HEK293 (cell line): ENCODE measurements around the gene NAV2.

ENCODE experiments used
- CTCF ChIA-PET: fragments of 350-600 bp; formaldehyde crosslinking; extraction: SDS; loops from one replicate; lab custom pipeline; 2021; ENCODE audit warnings: antibody characterized with exemption; lab: Yijun Ruan, JAX
- POLR2A ChIA-PET: fragments of 300-600 bp; formaldehyde crosslinking; extraction: SDS; loops from one replicate; lab custom pipeline; 2020; ENCODE audit warnings: antibody characterized with exemption, inconsistent platforms; lab: Yijun Ruan, JAX
- H3K27ac ChIP-seq: fragments of 200-500 bp; sonication (Bioruptor generic); 2 replicates; pipeline ENCODE4 v1.5.1; 2014; ENCODE audit warnings: low read depth, low read length, control low read depth, inconsistent platforms; ENCODE audit errors: extremely low read depth
- H3K36me3 ChIP-seq, 2 experiments: fragments of 200-500 bp in 1 of 2; sonication (Bioruptor generic) in 1 of 2; 1 replicate in 1 of 2; 2 replicates in 1 of 2; pipeline ENCODE4 v1.5.1; 2014 to 2017; ENCODE audit warnings: inconsistent platforms in 2 of 2, low read length in 2 of 2; ENCODE audit not compliant: control insufficient read depth in 2 of 2, insufficient read depth in 1 of 2
- H3K4me1 ChIP-seq: fragments of 200-500 bp; sonication (Bioruptor generic); 2 replicates; pipeline ENCODE4 v1.5.1; 2014; ENCODE audit warnings: mild to moderate bottlenecking, low read length, inconsistent platforms; ENCODE audit not compliant: control insufficient read depth, insufficient read depth
- H3K4me3 ChIP-seq: 2 replicates; pipeline ENCODE4 v1.5.1; 2011; ENCODE audit warnings: low read depth, mild to moderate bottlenecking, control low read depth, low read length, moderate library complexity
- H3K9me3 ChIP-seq: fragments of 200-500 bp; sonication (Bioruptor generic); 2 replicates; pipeline ENCODE4 v1.5.1; 2014; ENCODE audit warnings: low read depth, low read length, inconsistent platforms; ENCODE audit not compliant: control insufficient read depth, insufficient read depth
- GLIS2 ChIP-seq: fragments of 450-650 bp; formaldehyde crosslinking; IDR thresholded peaks from 2 replicates; pipeline ENCODE4 v1.5.1; 2016; ENCODE audit warnings: missing biosample characterization, missing genetic modification characterization
- HOXC10 ChIP-seq: sonication (generic); formaldehyde crosslinking; IDR thresholded peaks from 2 replicates; pipeline ENCODE4 v1.8.1; 2023; ENCODE audit warnings: mild to moderate bottlenecking, missing genetic modification reagents
- IKZF3 ChIP-seq: fragments of 450-650 bp; IDR thresholded peaks from 2 replicates; pipeline ENCODE4 v1.5.0; 2018; ENCODE audit warnings: missing biosample characterization, mild to moderate bottlenecking, missing genetic modification characterization, moderate library complexity
- KLF9 ChIP-seq: fragments of 450-650 bp; formaldehyde crosslinking; IDR thresholded peaks from 2 replicates; pipeline ENCODE4 v1.5.1; 2016; ENCODE audit warnings: missing biosample characterization, missing genetic modification characterization, low read depth
- RBAK ChIP-seq: fragments of 450-650 bp; formaldehyde crosslinking; IDR thresholded peaks from 2 replicates; pipeline ENCODE4 v1.5.1; 2016; ENCODE audit warnings: missing biosample characterization, missing genetic modification characterization
- SCRT1 ChIP-seq: fragments of 450-650 bp; formaldehyde crosslinking; IDR thresholded peaks from 2 replicates; pipeline ENCODE4 v1.5.1; 2016; ENCODE audit warnings: missing biosample characterization, missing genetic modification characterization, borderline replicate concordance
- SCRT2 ChIP-seq: fragments of 450-650 bp; formaldehyde crosslinking; IDR thresholded peaks from 2 replicates; pipeline ENCODE4 v1.5.1; 2016; ENCODE audit warnings: missing biosample characterization, missing genetic modification characterization
- ZBTB7A ChIP-seq: fragments of 450-650 bp; formaldehyde crosslinking; IDR thresholded peaks from 2 replicates; pipeline ENCODE4 v1.5.1; 2016; ENCODE audit warnings: low read depth, missing biosample characterization, missing genetic modification characterization
- ZFHX2 ChIP-seq: fragments of 450-650 bp; formaldehyde crosslinking; conservative IDR thresholded peaks from 2 replicates; pipeline ENCODE4 v1.5.1; 2016; ENCODE audit warnings: missing biosample characterization, missing genetic modification characterization
- ZNF169 ChIP-seq: fragments of 450-650 bp; formaldehyde crosslinking; IDR thresholded peaks from 2 replicates; pipeline ENCODE4 v1.5.1; 2016; ENCODE audit warnings: missing biosample characterization, missing genetic modification characterization
- ZNF2 ChIP-seq: fragments of 450-650 bp; formaldehyde crosslinking; IDR thresholded peaks from 2 replicates; pipeline ENCODE4 v1.5.1; 2016; ENCODE audit warnings: missing biosample characterization, missing genetic modification characterization
- ZNF202 ChIP-seq: fragments of 450-650 bp; formaldehyde crosslinking; IDR thresholded peaks from 2 replicates; pipeline ENCODE4 v1.5.1; 2016; ENCODE audit warnings: missing biosample characterization, missing genetic modification characterization, borderline replicate concordance
- ZNF623 ChIP-seq: fragments of 450-650 bp; formaldehyde crosslinking; IDR thresholded peaks from 2 replicates; pipeline ENCODE4 v1.5.1; 2016; ENCODE audit warnings: missing biosample characterization, missing genetic modification characterization
- ZNF792 ChIP-seq: fragments of 450-650 bp; formaldehyde crosslinking; IDR thresholded peaks from 2 replicates; pipeline ENCODE4 v1.5.1; 2016; ENCODE audit warnings: missing biosample characterization, missing genetic modification characterization
- TF ChIP-seq, protein P1 (sequence below): fragments of 450-650 bp; formaldehyde crosslinking; IDR thresholded peaks from 2 replicates; pipeline ENCODE4 v1.5.1; 2016; ENCODE audit warnings: missing biosample characterization, missing genetic modification characterization
- TF ChIP-seq, protein P2 (sequence below): fragments of 450-650 bp; formaldehyde crosslinking; IDR thresholded peaks from 2 replicates; pipeline ENCODE4 v1.5.1; 2017; ENCODE audit warnings: missing biosample characterization, missing genetic modification characterization
- TF ChIP-seq, protein P3 (sequence below): fragments of 450-650 bp; formaldehyde crosslinking; IDR thresholded peaks from 2 replicates; pipeline ENCODE4 v1.5.1; 2016; ENCODE audit warnings: missing biosample characterization, missing genetic modification characterization

Gene NAV2

DNA sequence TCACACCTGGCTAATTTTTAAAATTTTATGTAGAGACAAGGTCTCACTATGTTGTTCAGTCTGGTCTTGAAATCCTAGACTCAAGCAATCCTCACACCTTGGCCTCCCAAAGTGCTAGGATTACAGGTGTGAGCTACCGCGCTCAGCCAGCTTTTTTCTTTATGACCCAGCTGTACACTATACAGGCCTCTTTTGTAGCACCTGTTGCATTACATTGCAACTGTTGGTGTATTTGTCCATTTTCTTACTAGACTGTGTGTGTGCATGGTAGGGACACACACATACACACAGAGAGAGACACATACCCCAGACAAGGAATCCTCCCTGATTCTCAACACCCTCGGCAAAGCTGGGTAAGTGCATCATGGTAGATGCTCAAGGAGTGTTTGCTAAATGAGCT, 61.7 kb downstream of the NAV2 start:
- Histone ChIP-seq H3K36me3 (no peaks in the 10 kb centered on the region), H3K4me1 (peaks cover 7% of the 10 kb centered on the region; the same call in 1 of the 2 replicates), H3K27ac (no peak overlapping the region), H3K4me3 (no peak overlapping the region), H3K9me3 (no peaks in the 10 kb centered on the region)
- ChIA-PET CTCF (interaction anchor here (0.7 to 0.9 kb wide), 3 partner anchors 13 to 703 kb away, joined by 3 to 5 read pairs (median 3); no protein-coding TSS in a partner anchor), POLR2A (interaction anchor here (1.0 kb wide), 1 partner anchor 62 kb away, joined by 3 read pairs; no protein-coding TSS in a partner anchor)
- TF ChIP-seq SCRT2 (tag by site-specific recombination) = peak; percentile 82
- 0 out of 2 replicates have a peak, but pooled peaks have one; percentile 67 for TF ChIP-seq SCRT1
- no peak for TF ChIP-seq ZNF2 (tag by site-specific recombination)
- TF ChIP-seq ZNF169 (tag by site-specific recombination) = no peak

DNA sequence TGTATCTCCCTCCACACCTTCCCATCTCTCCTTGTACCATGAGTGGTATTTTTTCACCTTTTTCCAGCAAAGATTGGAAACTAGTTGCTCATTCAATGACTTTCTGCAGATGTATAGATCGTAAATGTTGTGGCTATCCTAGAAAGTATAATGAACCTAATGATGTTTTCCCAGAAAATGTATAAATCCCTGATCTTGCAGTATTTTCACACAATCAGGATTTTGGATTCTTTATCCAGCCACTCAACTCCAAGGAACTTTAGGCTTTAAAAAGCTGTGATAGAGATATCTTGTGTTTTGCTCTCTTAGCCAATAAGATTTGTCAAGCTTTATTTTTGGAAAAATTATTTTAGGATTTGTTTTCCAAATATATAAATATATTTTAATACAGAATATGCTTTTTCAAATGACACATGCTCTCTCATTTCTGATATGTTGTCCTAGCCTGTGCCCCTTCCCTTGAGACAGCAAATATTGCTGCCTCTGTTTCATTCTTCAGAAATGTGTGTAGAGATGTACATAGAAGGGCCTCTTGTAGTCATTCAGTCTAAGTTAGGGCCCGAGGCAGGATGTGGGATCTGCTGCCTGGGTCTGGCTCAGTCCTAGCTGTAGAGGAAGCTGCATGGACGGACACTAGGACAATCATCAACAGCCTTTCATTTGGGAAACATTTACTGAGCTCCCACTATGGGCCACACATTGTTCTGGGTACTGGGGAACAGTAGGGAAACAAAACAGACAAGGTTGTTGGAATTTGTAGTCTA, 62.4 kb downstream of the NAV2 start:
- POLR2A ChIA-PET = no interaction called here
- CTCF ChIA-PET = interaction anchor here (0.9 to 1.3 kb wide), 4 partner anchors 14 to 704 kb away, joined by 3 to 7 read pairs (median 3); no protein-coding TSS in a partner anchor
- TF ChIP-seq GLIS2 (tag by site-specific recombination) (no peak), KLF9 (no peak), RBAK (tag by site-specific recombination) (no peak), ZBTB7A (tag by site-specific recombination) (no peak), IKZF3 (tag by site-specific recombination) (no peak), ZFHX2 (tag by site-specific recombination) (no peak), ZNF792 (tag by site-specific recombination) (no peak), HOXC10 (CRISPR knock-in tag) (no peak)
- TF ChIP-seq, protein P1, sequence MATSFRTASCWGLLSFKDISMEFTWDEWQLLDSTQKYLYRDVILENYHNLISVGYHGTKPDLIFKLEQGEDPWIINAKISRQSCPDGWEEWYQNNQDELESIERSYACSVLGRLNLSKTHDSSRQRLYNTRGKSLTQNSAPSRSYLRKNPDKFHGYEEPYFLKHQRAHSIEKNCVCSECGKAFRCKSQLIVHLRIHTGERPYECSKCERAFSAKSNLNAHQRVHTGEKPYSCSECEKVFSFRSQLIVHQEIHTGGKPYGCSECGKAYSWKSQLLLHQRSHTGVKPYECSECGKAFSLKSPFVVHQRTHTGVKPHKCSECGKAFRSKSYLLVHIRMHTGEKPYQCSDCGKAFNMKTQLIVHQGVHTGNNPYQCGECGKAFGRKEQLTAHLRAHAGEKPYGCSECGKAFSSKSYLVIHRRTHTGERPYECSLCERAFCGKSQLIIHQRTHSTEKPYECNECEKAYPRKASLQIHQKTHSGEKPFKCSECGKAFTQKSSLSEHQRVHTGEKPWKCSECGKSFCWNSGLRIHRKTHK = no peak
- TF ChIP-seq, protein P2, sequence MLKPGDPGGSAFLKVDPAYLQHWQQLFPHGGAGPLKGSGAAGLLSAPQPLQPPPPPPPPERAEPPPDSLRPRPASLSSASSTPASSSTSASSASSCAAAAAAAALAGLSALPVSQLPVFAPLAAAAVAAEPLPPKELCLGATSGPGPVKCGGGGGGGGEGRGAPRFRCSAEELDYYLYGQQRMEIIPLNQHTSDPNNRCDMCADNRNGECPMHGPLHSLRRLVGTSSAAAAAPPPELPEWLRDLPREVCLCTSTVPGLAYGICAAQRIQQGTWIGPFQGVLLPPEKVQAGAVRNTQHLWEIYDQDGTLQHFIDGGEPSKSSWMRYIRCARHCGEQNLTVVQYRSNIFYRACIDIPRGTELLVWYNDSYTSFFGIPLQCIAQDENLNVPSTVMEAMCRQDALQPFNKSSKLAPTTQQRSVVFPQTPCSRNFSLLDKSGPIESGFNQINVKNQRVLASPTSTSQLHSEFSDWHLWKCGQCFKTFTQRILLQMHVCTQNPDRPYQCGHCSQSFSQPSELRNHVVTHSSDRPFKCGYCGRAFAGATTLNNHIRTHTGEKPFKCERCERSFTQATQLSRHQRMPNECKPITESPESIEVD (tag by site-specific recombination) = no peak
- TF ChIP-seq, protein P3, sequence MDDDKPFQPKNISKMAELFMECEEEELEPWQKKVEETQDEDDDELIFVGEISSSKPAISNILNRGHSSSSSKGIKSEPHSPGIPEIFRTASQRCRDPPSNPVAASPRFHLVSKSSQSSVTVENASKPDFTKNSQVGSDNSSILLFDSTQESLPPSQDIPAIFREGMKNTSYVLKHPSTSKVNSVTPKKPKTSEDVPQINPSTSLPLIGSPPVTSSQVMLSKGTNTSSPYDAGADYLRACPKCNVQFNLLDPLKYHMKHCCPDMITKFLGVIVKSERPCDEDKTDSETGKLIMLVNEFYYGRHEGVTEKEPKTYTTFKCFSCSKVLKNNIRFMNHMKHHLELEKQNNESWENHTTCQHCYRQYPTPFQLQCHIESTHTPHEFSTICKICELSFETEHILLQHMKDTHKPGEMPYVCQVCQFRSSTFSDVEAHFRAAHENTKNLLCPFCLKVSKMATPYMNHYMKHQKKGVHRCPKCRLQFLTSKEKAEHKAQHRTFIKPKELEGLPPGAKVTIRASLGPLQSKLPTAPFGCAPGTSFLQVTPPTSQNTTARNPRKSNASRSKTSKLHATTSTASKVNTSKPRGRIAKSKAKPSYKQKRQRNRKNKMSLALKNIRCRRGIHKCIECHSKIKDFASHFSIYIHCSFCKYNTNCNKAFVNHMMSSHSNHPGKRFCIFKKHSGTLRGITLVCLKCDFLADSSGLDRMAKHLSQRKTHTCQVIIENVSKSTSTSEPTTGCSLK (tag by site-specific recombination) = no peak
- Histone ChIP-seq H3K27ac (no peak overlapping the region), H3K36me3 (no peaks in the 10 kb centered on the region), H3K4me1 (peaks cover 3% of the 10 kb centered on the region; the same call in 1 of the 2 replicates), H3K4me3 (no peak overlapping the region), H3K9me3 (no peaks in the 10 kb centered on the region)

DNA sequence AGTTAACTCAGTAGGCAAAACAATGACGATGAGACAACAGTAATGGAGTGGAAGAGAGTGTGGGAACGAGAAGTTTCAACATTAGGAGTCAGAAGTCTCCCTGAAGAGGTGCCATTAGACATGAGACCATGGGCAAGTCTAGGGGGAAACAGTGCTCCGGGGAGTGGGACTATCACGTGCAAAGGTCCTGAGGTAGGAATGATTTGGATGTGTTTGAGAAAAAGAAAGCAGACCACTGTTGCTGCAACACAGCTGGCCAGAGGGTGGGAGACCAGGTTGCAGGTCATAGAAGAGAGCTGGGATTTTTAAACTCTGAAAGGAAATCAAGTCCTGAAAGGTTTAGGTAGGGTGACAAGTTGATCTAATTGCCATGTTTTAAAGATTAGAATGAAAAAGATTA, 63.0 kb downstream of the NAV2 start:
- ChIA-PET POLR2A (no interaction called here), CTCF (interaction anchor here (0.9 to 1.3 kb wide), 2 partner anchors 128 to 222 kb away, joined by 3 to 7 read pairs; no protein-coding TSS in a partner anchor)
- no peak overlapping the region for H3K4me3 ChIP-seq
- no peaks in the 10 kb centered on the region for H3K4me1 ChIP-seq
- no peak for TF ChIP-seq ZNF202 (tag by site-specific recombination)
- peak; percentile 92 for TF ChIP-seq ZNF623 (tag by site-specific recombination)
- H3K27ac ChIP-seq = no peak overlapping the region
- no peaks in the 10 kb centered on the region for H3K36me3 ChIP-seq
- H3K9me3 ChIP-seq = no peaks in the 10 kb centered on the region
